H1 (cell line): ENCODE measurements around the gene RNMT. TPM values are rescaled to one million over a fixed set of nuclear protein-coding genes. Genes with fewer than 3 reads are reported as not detected.

ENCODE experiments used
- CTCF ChIA-PET: fragments of 300-600 bp; sonication (Branson Sonifier 250); formaldehyde crosslinking; loops from one replicate; lab custom pipeline; 2021; ENCODE audit not compliant: partially characterized antibody; lab: Charles Lee
- POLR2A ChIA-PET: fragments of 300-600 bp; sonication (Branson Sonifier 250); formaldehyde crosslinking; loops from one replicate; lab custom pipeline; 2021; ENCODE audit warnings: inconsistent platforms; ENCODE audit not compliant: partially characterized antibody; lab: Charles Lee
- DNase-seq, 2 experiments: peaks; one replicate each; pipeline versions ENCODE4 v3.0.0 to v3.0.0-alpha.2; 2010 to 2022; ENCODE audit warnings: low spot score in 2 of 2, low read depth in 1 of 2, mixed read lengths in 1 of 2
- FAIRE-seq: peaks from 2 replicates; lab custom pipeline; 2011; peaks lifted over from hg19 to GRCh38; lab: Jason Lieb, UNC
- H2AFZ ChIP-seq: 2 replicates; pipeline ENCODE4 v1.8.1; 2012; ENCODE audit warnings: low read length, inconsistent platforms
- H2AK5ac ChIP-seq: 2 replicates; pipeline ENCODE4 v1.6.1; 2013; ENCODE audit warnings: low read depth, low read length
- H2BK120ac ChIP-seq: replicated peaks from 2 replicates; pipeline ENCODE3; 2013; ENCODE audit warnings: low read depth, low read length, inconsistent platforms
- H2BK12ac ChIP-seq: 2 replicates; pipeline ENCODE4 v1.6.1; 2013; ENCODE audit warnings: low read depth, low read length
- H2BK15ac ChIP-seq: 2 replicates; pipeline ENCODE4 v1.6.1; 2013; ENCODE audit warnings: low read length
- H2BK20ac ChIP-seq: 2 replicates; pipeline ENCODE4 v1.6.1; 2013; ENCODE audit warnings: low read length
- H2BK5ac ChIP-seq: 2 replicates; pipeline ENCODE4 v1.6.1; 2013; ENCODE audit warnings: low read depth, low read length
- H3K14ac ChIP-seq: 2 replicates; pipeline ENCODE4 v1.6.1; 2013; ENCODE audit warnings: inconsistent platforms; ENCODE audit not compliant: insufficient read length
- H3K18ac ChIP-seq: 2 replicates; pipeline ENCODE4 v1.6.1; 2013; ENCODE audit warnings: low read length; ENCODE audit errors: extremely low read depth
- H3K23ac ChIP-seq: 2 replicates; pipeline ENCODE4 v1.6.1; 2013; ENCODE audit warnings: inconsistent platforms; ENCODE audit not compliant: insufficient read length
- H3K23me2 ChIP-seq: 2 replicates; pipeline ENCODE4 v1.6.1; 2013; ENCODE audit warnings: low read depth, low read length
- H3K27ac ChIP-seq: 2 replicates; pipeline ENCODE4 v1.6.1; 2011; ENCODE audit warnings: low read depth, low read length, inconsistent platforms
- H3K27me3 ChIP-seq, 4 experiments: replicated peaks in 1 of 4; 1 replicate in 1 of 4; 2 replicates in 3 of 4; pipeline versions ENCODE4 v1.6.1 to v1.8.1; 2011 to 2013; ENCODE audit warnings: low read length in 3 of 4, mild to moderate bottlenecking in 3 of 4, inconsistent platforms in 2 of 4, mixed read lengths in 2 of 4, moderate library complexity in 1 of 4; ENCODE audit not compliant: control insufficient read depth in 3 of 4, insufficient read depth in 3 of 4; ENCODE audit errors: extremely low read depth in 1 of 4
- H3K36me3 ChIP-seq, 4 experiments: 2 replicates each; pipeline versions ENCODE4 v1.6.1 to v1.8.1; 2011 to 2013; ENCODE audit warnings: mild to moderate bottlenecking in 4 of 4, low read length in 3 of 4, moderate library complexity in 2 of 4, control low read depth in 1 of 4, inconsistent platforms in 1 of 4; ENCODE audit not compliant: insufficient read depth in 4 of 4, control insufficient read depth in 2 of 4
- H3K4ac ChIP-seq: replicated peaks from 2 replicates; pipeline ENCODE3; 2013; ENCODE audit warnings: low read length, low read depth, mixed read lengths, inconsistent platforms; ENCODE audit not compliant: insufficient read length
- H3K4me1 ChIP-seq, 4 experiments: replicated peaks in 1 of 4; 1 replicate in 1 of 4; 2 replicates in 3 of 4; pipeline versions ENCODE4 v1.6.1 to v1.8.1; 2011 to 2013; ENCODE audit warnings: low read length in 3 of 4, inconsistent platforms in 2 of 4, mixed read lengths in 1 of 4; ENCODE audit not compliant: insufficient read depth in 4 of 4, control insufficient read depth in 3 of 4
- H3K4me2 ChIP-seq, 2 experiments: 2 replicates each; pipeline versions ENCODE4 v1.6.1 to v1.8.1; 2011 to 2013; ENCODE audit warnings: low read depth in 2 of 2, low read length in 2 of 2, control low read depth in 1 of 2, inconsistent platforms in 1 of 2, mild to moderate bottlenecking in 1 of 2; ENCODE audit not compliant: insufficient read depth in 1 of 2
- H3K4me3 ChIP-seq, 4 experiments: fragments of 200-600, 300-600 bp in 1 of 4; sonication (generic), shearing (Covaris generic), sonication (Bioruptor Twin) in 1 of 4; 2 replicates each; pipeline versions ENCODE4 v1.5.1 to v1.8.1; 2011 to 2016; ENCODE audit warnings: low read length in 4 of 4, low read depth in 3 of 4, control low read depth in 2 of 4, inconsistent platforms in 2 of 4, mild to moderate bottlenecking in 2 of 4, mixed read lengths in 1 of 4, moderate library complexity in 1 of 4; ENCODE audit not compliant: insufficient read depth in 2 of 4; ENCODE audit errors: extremely low read depth in 1 of 4
- H3K56ac ChIP-seq: replicated peaks from 2 replicates; pipeline ENCODE3; 2013; ENCODE audit warnings: low read depth, mild to moderate bottlenecking, mixed read lengths, low read length, inconsistent platforms; ENCODE audit not compliant: insufficient read length
- H3K79me1 ChIP-seq: 2 replicates; pipeline ENCODE4 v1.6.1; 2013; ENCODE audit warnings: low read depth, low read length, control low read depth
- H3K79me2 ChIP-seq, 2 experiments: 2 replicates each; pipeline versions ENCODE4 v1.6.1 to v1.8.1; 2012 to 2013; ENCODE audit warnings: low read length in 2 of 2, mild to moderate bottlenecking in 2 of 2, inconsistent platforms in 1 of 2; ENCODE audit not compliant: insufficient read depth in 2 of 2, control insufficient read depth in 1 of 2
- H3K9ac ChIP-seq, 4 experiments: replicated peaks in 1 of 4; 1 replicate in 1 of 4; 2 replicates in 3 of 4; pipeline versions ENCODE4 v1.6.1 to v1.8.1; 2011 to 2013; ENCODE audit warnings: low read depth in 3 of 4, low read length in 3 of 4, control low read depth in 2 of 4, mild to moderate bottlenecking in 2 of 4, moderate library complexity in 2 of 4, inconsistent platforms in 1 of 4; ENCODE audit errors: extremely low read depth in 1 of 4
- H3K9me3 ChIP-seq, 2 experiments: 2 replicates each; pipeline versions ENCODE4 v1.6.1 to v1.8.1; 2012 to 2013; ENCODE audit warnings: mild to moderate bottlenecking in 2 of 2, moderate library complexity in 2 of 2, control low read depth in 1 of 2, inconsistent platforms in 1 of 2, low read depth in 1 of 2, low read length in 1 of 2, mixed read lengths in 1 of 2; ENCODE audit not compliant: insufficient read depth in 2 of 2
- H4K20me1 ChIP-seq, 2 experiments: replicated peaks in 1 of 2; 2 replicates each; pipeline versions ENCODE3 to v1.8.1; 2011 to 2013; ENCODE audit warnings: inconsistent platforms in 2 of 2, low read length in 2 of 2, mild to moderate bottlenecking in 1 of 2; ENCODE audit not compliant: insufficient read depth in 2 of 2, control insufficient read depth in 1 of 2
- H4K5ac ChIP-seq: 2 replicates; pipeline ENCODE4 v1.6.1; 2013; ENCODE audit warnings: low read length, low read depth, mixed read lengths, inconsistent platforms; ENCODE audit not compliant: insufficient read length
- H4K8ac ChIP-seq: 2 replicates; pipeline ENCODE4 v1.8.0; 2013; ENCODE audit warnings: mild to moderate bottlenecking, moderate library complexity, low read length, inconsistent platforms; ENCODE audit not compliant: insufficient read depth; ENCODE audit errors: extremely low read depth
- H4K91ac ChIP-seq: replicated peaks from 2 replicates; pipeline ENCODE3; 2013; ENCODE audit warnings: low read length, mixed read lengths, inconsistent platforms; ENCODE audit not compliant: insufficient read length
- BCL11A ChIP-seq, 2 experiments: IDR thresholded peaks; one replicate each; pipeline ENCODE4 v1.6.1; 2011; ENCODE audit warnings: low read depth in 2 of 2, low read length in 2 of 2, mild to moderate bottlenecking in 2 of 2
- BRCA1 ChIP-seq: IDR thresholded peaks from 2 replicates; pipeline ENCODE4 v1.6.1; 2012; ENCODE audit warnings: low read depth, low read length, improper control_type of control experiment
- CHD1 ChIP-seq: IDR thresholded peaks from 2 replicates; pipeline ENCODE4 v1.6.1; 2012; ENCODE audit warnings: low read depth, low read length, improper control_type of control experiment
- CTCF ChIP-seq, 3 experiments: IDR thresholded peaks; 1 replicate in 2 of 3; 2 replicates in 1 of 3; pipeline versions ENCODE4 v1.5.1 to v1.6.1; 2011; ENCODE audit warnings: low read length in 3 of 3, mild to moderate bottlenecking in 3 of 3, inconsistent platforms in 2 of 3, low read depth in 1 of 3, moderate library complexity in 1 of 3; ENCODE audit not compliant: insufficient read depth in 1 of 3; ENCODE audit errors: control extremely low read depth in 1 of 3
- HDAC2 ChIP-seq, 2 experiments: fragments of 300-600 bp in 1 of 2; sonication (generic) in 1 of 2; IDR thresholded peaks; 2 replicates each; pipeline ENCODE4 v1.6.1; 2011 to 2012; ENCODE audit warnings: low read depth in 2 of 2, low read length in 2 of 2, mild to moderate bottlenecking in 2 of 2, moderate library complexity in 2 of 2, borderline replicate concordance in 1 of 2, inconsistent platforms in 1 of 2
- NANOG ChIP-seq: IDR thresholded peaks from 2 replicates; pipeline ENCODE4 v1.6.1; 2011; ENCODE audit warnings: low read length, low read depth, mild to moderate bottlenecking, inconsistent platforms; ENCODE audit not compliant: insufficient read depth, poor library complexity, severe bottlenecking
- SIRT6 ChIP-seq: IDR thresholded peaks from one replicate; pipeline ENCODE4 v1.7.1; 2012; ENCODE audit warnings: low read length, inconsistent platforms
- WGBS, 2 experiments: shearing (Covaris generic) in 1 of 2; methylation state at CpG; one replicate each; pipeline versions ENCODE4 v1.1.6 to v1.1.7; 2013 to 2015; ENCODE audit warnings: low lambda C conversion rate in 2 of 2, mixed read lengths in 2 of 2, inconsistent platforms in 1 of 2, low coverage in 1 of 2, missing lambda C conversion rate in 1 of 2; ENCODE audit not compliant: insufficient replicate concordance in 2 of 2, insufficient coverage in 1 of 2, insufficient read length in 1 of 2; ENCODE audit errors: extremely low coverage in 1 of 2, missing lambda C conversion rate in 1 of 2; 5-methylcytosine and 5-hydroxymethylcytosine counted together
- polyA plus RNA-seq, 7 experiments: library from polyadenylated mRNA; depleted of rRNA in 3 of 7; stranded (reverse) in 5 of 7; unstranded in 2 of 7; fragments of >200 nt in 5 of 7; fragments of 200-250 nt in 2 of 7; gene quantifications; 1 replicate in 5 of 7; 2 replicates in 1 of 7; 4 replicates in 1 of 7; pipeline versions ENCODE4 v1.2.1 to v1.2.3, GENCODE V29; 2011 to 2013; ENCODE audit warnings: missing spikeins in 2 of 7, mixed read lengths in 2 of 7
- total RNA-seq: library from RNA; stranded (reverse); fragmentation: NEBNext Ultra II Directional; extraction: Animal tissue kit (Norgen Biotek cat#: 25700); gene quantifications from 2 replicates; pipeline ENCODE4 v1.2.1, GENCODE V29; 2021

Gene RNMT
- total and polyA plus RNA-seq, 2 of the 8 experiments (the other 6 are each of a cell fraction or from before 2014, with no cell fraction given), result 25.3 to 63.5 TPM

- Histone ChIP-seq H3K4me2 (no peak overlapping the region), H4K8ac (no peak overlapping the region), H2AFZ (no peak overlapping the region), H2BK120ac (no peak overlapping the region), H3K23me2 (no peaks in the 10 kb centered on the region), H2BK20ac (no peak overlapping the region), H4K5ac (no peak overlapping the region), H2BK12ac (no peak overlapping the region), H3K4me3 (no peak overlapping the region), H4K20me1 (no peaks in the 10 kb centered on the region), H3K79me1 (no peaks in the 10 kb centered on the region), H3K4ac (no peak overlapping the region), H3K27ac (no peak overlapping the region), H3K18ac (no peak overlapping the region), H4K91ac (no peak overlapping the region), H3K4me1 (no peaks in the 10 kb centered on the region), H3K14ac (no peak overlapping the region), H3K9me3 (peaks cover 26 to 33% of the 10 kb centered on the region in 2 experiments), H2AK5ac (no peak overlapping the region), H3K27me3 (no peaks in the 10 kb centered on the region), H3K23ac (no peak overlapping the region), H3K36me3 (peaks cover 0 to 14% (median 3%) of the 10 kb centered on the region in 4 experiments; a peak in 4 of 8 replicates), H3K79me2 (peaks cover 0 to 47% of the 10 kb centered on the region in 2 experiments; a peak in 2 of 4 replicates), H3K9ac (no peak overlapping the region), H2BK5ac (no peak overlapping the region), H2BK15ac (no peak overlapping the region), H3K56ac (no peak overlapping the region)
- TF ChIP-seq CTCF (IDR thresholded peaks at IDR 0.05; ENCODE audit: control extremely low read depth in 1 of 3, insufficient read depth in 1 of 3, low read depth in 1 of 3, low read length in 3 of 3) (no peak), HDAC2 (IDR thresholded peaks at IDR 0.05; ENCODE audit: borderline replicate concordance in 1 of 2, low read depth in 2 of 2, low read length in 2 of 2) (no peak), BCL11A (IDR thresholded peaks at IDR 0.05; ENCODE audit: low read depth in 2 of 2, low read length in 2 of 2) (no peak), CHD1 (no peak), BRCA1 (no peak), NANOG (no peak), SIRT6 (no peak)
- POLR2A ChIA-PET, result no interaction called here
- WGBS, 2 experiments, result 91% methylated on average over 1 of the region's 1 CpG; no CpG with 5 or more reads in 1 of the 2 experiments
- DNase-seq, result no peak
- CTCF ChIA-PET, result interaction anchor here (0.9 kb wide), 1 partner anchor 112 kb away, joined by 3 read pairs; no protein-coding TSS in a partner anchor
- no peak for FAIRE-seq
Observed at GRCh38 chr18:13700153-13700552, 26.3 kb upstream of the RNMT start.
